H1 (cell line): ENCODE measurements around the gene ENOX2. TPM values are rescaled to one million over a fixed set of nuclear protein-coding genes. Genes with fewer than 3 reads are reported as not detected.

Experiments
- CTCF ChIA-PET: fragments of 300-600 bp; sonication (Branson Sonifier 250); formaldehyde crosslinking; loops from one replicate; lab custom pipeline; 2021; ENCODE audit not compliant: partially characterized antibody; lab: Charles Lee
- POLR2A ChIA-PET: fragments of 300-600 bp; sonication (Branson Sonifier 250); formaldehyde crosslinking; loops from one replicate; lab custom pipeline; 2021; ENCODE audit warnings: inconsistent platforms; ENCODE audit not compliant: partially characterized antibody; lab: Charles Lee
- DNase-seq, 2 experiments: peaks; one replicate each; pipeline versions ENCODE4 v3.0.0 to v3.0.0-alpha.2; 2010 to 2022; ENCODE audit warnings: low spot score in 2 of 2, low read depth in 1 of 2, mixed read lengths in 1 of 2
- FAIRE-seq: peaks from 2 replicates; lab custom pipeline; 2011; peaks lifted over from hg19 to GRCh38; lab: Jason Lieb, UNC
- H2AFZ ChIP-seq: 2 replicates; pipeline ENCODE4 v1.8.1; 2012; ENCODE audit warnings: low read length, inconsistent platforms
- H2AK5ac ChIP-seq: 2 replicates; pipeline ENCODE4 v1.6.1; 2013; ENCODE audit warnings: low read depth, low read length
- H2BK120ac ChIP-seq: replicated peaks from 2 replicates; pipeline ENCODE3; 2013; ENCODE audit warnings: low read depth, low read length, inconsistent platforms
- H2BK12ac ChIP-seq: 2 replicates; pipeline ENCODE4 v1.6.1; 2013; ENCODE audit warnings: low read depth, low read length
- H2BK15ac ChIP-seq: 2 replicates; pipeline ENCODE4 v1.6.1; 2013; ENCODE audit warnings: low read length
- H2BK20ac ChIP-seq: 2 replicates; pipeline ENCODE4 v1.6.1; 2013; ENCODE audit warnings: low read length
- H2BK5ac ChIP-seq: 2 replicates; pipeline ENCODE4 v1.6.1; 2013; ENCODE audit warnings: low read depth, low read length
- H3K14ac ChIP-seq: 2 replicates; pipeline ENCODE4 v1.6.1; 2013; ENCODE audit warnings: inconsistent platforms; ENCODE audit not compliant: insufficient read length
- H3K18ac ChIP-seq: 2 replicates; pipeline ENCODE4 v1.6.1; 2013; ENCODE audit warnings: low read length; ENCODE audit errors: extremely low read depth
- H3K23ac ChIP-seq: 2 replicates; pipeline ENCODE4 v1.6.1; 2013; ENCODE audit warnings: inconsistent platforms; ENCODE audit not compliant: insufficient read length
- H3K23me2 ChIP-seq: 2 replicates; pipeline ENCODE4 v1.6.1; 2013; ENCODE audit warnings: low read depth, low read length
- H3K27ac ChIP-seq: 2 replicates; pipeline ENCODE4 v1.6.1; 2011; ENCODE audit warnings: low read depth, low read length, inconsistent platforms
- H3K27me3 ChIP-seq, 4 experiments: replicated peaks in 1 of 4; 1 replicate in 1 of 4; 2 replicates in 3 of 4; pipeline versions ENCODE4 v1.6.1 to v1.8.1; 2011 to 2013; ENCODE audit warnings: low read length in 3 of 4, mild to moderate bottlenecking in 3 of 4, inconsistent platforms in 2 of 4, mixed read lengths in 2 of 4, moderate library complexity in 1 of 4; ENCODE audit not compliant: control insufficient read depth in 3 of 4, insufficient read depth in 3 of 4; ENCODE audit errors: extremely low read depth in 1 of 4
- H3K36me3 ChIP-seq, 4 experiments: 2 replicates each; pipeline versions ENCODE4 v1.6.1 to v1.8.1; 2011 to 2013; ENCODE audit warnings: mild to moderate bottlenecking in 4 of 4, low read length in 3 of 4, moderate library complexity in 2 of 4, control low read depth in 1 of 4, inconsistent platforms in 1 of 4; ENCODE audit not compliant: insufficient read depth in 4 of 4, control insufficient read depth in 2 of 4
- H3K4ac ChIP-seq: replicated peaks from 2 replicates; pipeline ENCODE3; 2013; ENCODE audit warnings: low read length, low read depth, mixed read lengths, inconsistent platforms; ENCODE audit not compliant: insufficient read length
- H3K4me1 ChIP-seq, 4 experiments: replicated peaks in 1 of 4; 1 replicate in 1 of 4; 2 replicates in 3 of 4; pipeline versions ENCODE4 v1.6.1 to v1.8.1; 2011 to 2013; ENCODE audit warnings: low read length in 3 of 4, inconsistent platforms in 2 of 4, mixed read lengths in 1 of 4; ENCODE audit not compliant: insufficient read depth in 4 of 4, control insufficient read depth in 3 of 4
- H3K4me2 ChIP-seq, 2 experiments: 2 replicates each; pipeline versions ENCODE4 v1.6.1 to v1.8.1; 2011 to 2013; ENCODE audit warnings: low read depth in 2 of 2, low read length in 2 of 2, control low read depth in 1 of 2, inconsistent platforms in 1 of 2, mild to moderate bottlenecking in 1 of 2; ENCODE audit not compliant: insufficient read depth in 1 of 2
- H3K4me3 ChIP-seq, 4 experiments: fragments of 200-600, 300-600 bp in 1 of 4; sonication (generic), shearing (Covaris generic), sonication (Bioruptor Twin) in 1 of 4; 2 replicates each; pipeline versions ENCODE4 v1.5.1 to v1.8.1; 2011 to 2016; ENCODE audit warnings: low read length in 4 of 4, low read depth in 3 of 4, control low read depth in 2 of 4, inconsistent platforms in 2 of 4, mild to moderate bottlenecking in 2 of 4, mixed read lengths in 1 of 4, moderate library complexity in 1 of 4; ENCODE audit not compliant: insufficient read depth in 2 of 4; ENCODE audit errors: extremely low read depth in 1 of 4
- H3K56ac ChIP-seq: replicated peaks from 2 replicates; pipeline ENCODE3; 2013; ENCODE audit warnings: low read depth, mild to moderate bottlenecking, mixed read lengths, low read length, inconsistent platforms; ENCODE audit not compliant: insufficient read length
- H3K79me1 ChIP-seq: 2 replicates; pipeline ENCODE4 v1.6.1; 2013; ENCODE audit warnings: low read depth, low read length, control low read depth
- H3K79me2 ChIP-seq, 2 experiments: 2 replicates each; pipeline versions ENCODE4 v1.6.1 to v1.8.1; 2012 to 2013; ENCODE audit warnings: low read length in 2 of 2, mild to moderate bottlenecking in 2 of 2, inconsistent platforms in 1 of 2; ENCODE audit not compliant: insufficient read depth in 2 of 2, control insufficient read depth in 1 of 2
- H3K9ac ChIP-seq, 4 experiments: replicated peaks in 1 of 4; 1 replicate in 1 of 4; 2 replicates in 3 of 4; pipeline versions ENCODE4 v1.6.1 to v1.8.1; 2011 to 2013; ENCODE audit warnings: low read depth in 3 of 4, low read length in 3 of 4, control low read depth in 2 of 4, mild to moderate bottlenecking in 2 of 4, moderate library complexity in 2 of 4, inconsistent platforms in 1 of 4; ENCODE audit errors: extremely low read depth in 1 of 4
- H3K9me3 ChIP-seq, 2 experiments: 2 replicates each; pipeline versions ENCODE4 v1.6.1 to v1.8.1; 2012 to 2013; ENCODE audit warnings: mild to moderate bottlenecking in 2 of 2, moderate library complexity in 2 of 2, control low read depth in 1 of 2, inconsistent platforms in 1 of 2, low read depth in 1 of 2, low read length in 1 of 2, mixed read lengths in 1 of 2; ENCODE audit not compliant: insufficient read depth in 2 of 2
- H4K20me1 ChIP-seq, 2 experiments: replicated peaks in 1 of 2; 2 replicates each; pipeline versions ENCODE3 to v1.8.1; 2011 to 2013; ENCODE audit warnings: inconsistent platforms in 2 of 2, low read length in 2 of 2, mild to moderate bottlenecking in 1 of 2; ENCODE audit not compliant: insufficient read depth in 2 of 2, control insufficient read depth in 1 of 2
- H4K5ac ChIP-seq: 2 replicates; pipeline ENCODE4 v1.6.1; 2013; ENCODE audit warnings: low read length, low read depth, mixed read lengths, inconsistent platforms; ENCODE audit not compliant: insufficient read length
- H4K8ac ChIP-seq: 2 replicates; pipeline ENCODE4 v1.8.0; 2013; ENCODE audit warnings: mild to moderate bottlenecking, moderate library complexity, low read length, inconsistent platforms; ENCODE audit not compliant: insufficient read depth; ENCODE audit errors: extremely low read depth
- H4K91ac ChIP-seq: replicated peaks from 2 replicates; pipeline ENCODE3; 2013; ENCODE audit warnings: low read length, mixed read lengths, inconsistent platforms; ENCODE audit not compliant: insufficient read length
- BCL11A ChIP-seq, 2 experiments: IDR thresholded peaks; one replicate each; pipeline ENCODE4 v1.6.1; 2011; ENCODE audit warnings: low read depth in 2 of 2, low read length in 2 of 2, mild to moderate bottlenecking in 2 of 2
- EZH2 ChIP-seq: fragments of 200-600 bp; sonication (generic); IDR thresholded peaks from 2 replicates; pipeline ENCODE4 v1.7.1; 2012; ENCODE audit warnings: low read depth, mild to moderate bottlenecking, moderate library complexity, low read length, inconsistent platforms; ENCODE audit not compliant: severe bottlenecking
- WGBS, 2 experiments: shearing (Covaris generic) in 1 of 2; methylation state at CpG; one replicate each; pipeline versions ENCODE4 v1.1.6 to v1.1.7; 2013 to 2015; ENCODE audit warnings: low lambda C conversion rate in 2 of 2, mixed read lengths in 2 of 2, inconsistent platforms in 1 of 2, low coverage in 1 of 2, missing lambda C conversion rate in 1 of 2; ENCODE audit not compliant: insufficient replicate concordance in 2 of 2, insufficient coverage in 1 of 2, insufficient read length in 1 of 2; ENCODE audit errors: extremely low coverage in 1 of 2, missing lambda C conversion rate in 1 of 2; 5-methylcytosine and 5-hydroxymethylcytosine counted together
- polyA plus RNA-seq, 7 experiments: library from polyadenylated mRNA; depleted of rRNA in 3 of 7; stranded (reverse) in 5 of 7; unstranded in 2 of 7; fragments of >200 nt in 5 of 7; fragments of 200-250 nt in 2 of 7; gene quantifications; 1 replicate in 5 of 7; 2 replicates in 1 of 7; 4 replicates in 1 of 7; pipeline versions ENCODE4 v1.2.1 to v1.2.3, GENCODE V29; 2011 to 2013; ENCODE audit warnings: missing spikeins in 2 of 7, mixed read lengths in 2 of 7
- total RNA-seq: library from RNA; stranded (reverse); fragmentation: NEBNext Ultra II Directional; extraction: Animal tissue kit (Norgen Biotek cat#: 25700); gene quantifications from 2 replicates; pipeline ENCODE4 v1.2.1, GENCODE V29; 2021

ENOX2 gene
- total and polyA plus RNA-seq, 2 of the 8 experiments (the other 6 are each of a cell fraction or from before 2014, with no cell fraction given): 4.5 to 12.3 TPM

DNA sequence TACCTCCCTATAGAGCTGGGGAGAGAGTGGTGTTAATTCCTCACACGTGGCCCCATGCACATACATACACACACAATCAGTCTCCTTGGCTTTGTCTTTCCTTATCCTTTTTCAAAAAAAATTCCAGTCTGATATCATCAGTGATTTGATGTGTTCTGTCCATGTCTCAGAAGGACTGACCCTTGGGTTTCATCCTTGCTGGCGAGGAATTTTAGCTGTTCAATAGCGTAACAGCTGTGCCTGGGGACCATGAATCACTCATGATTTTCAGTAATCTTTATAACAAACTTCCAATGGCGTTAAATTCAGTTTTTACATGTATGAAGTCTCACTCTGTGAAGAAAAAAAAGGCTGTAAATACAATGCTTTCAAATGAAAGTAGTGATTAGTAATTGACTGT lies 296.6 kb downstream of the ENOX2 start:
- Histone ChIP-seq H3K23ac (no peak overlapping the region), H3K79me2 (no peaks in the 10 kb centered on the region), H3K9ac (no peak overlapping the region), H2BK12ac (no peak overlapping the region), H3K9me3 (no peaks in the 10 kb centered on the region), H3K36me3 (no peaks in the 10 kb centered on the region), H3K27me3 (no peaks in the 10 kb centered on the region), H2BK120ac (no peak overlapping the region), H4K5ac (no peak overlapping the region), H3K23me2 (no peaks in the 10 kb centered on the region), H2BK20ac (no peak overlapping the region), H3K18ac (no peak overlapping the region), H4K8ac (no peak overlapping the region), H3K4me1 (no peaks in the 10 kb centered on the region), H2BK5ac (no peak overlapping the region), H3K27ac (no peak overlapping the region), H2AFZ (no peak overlapping the region), H2AK5ac (no peak overlapping the region), H4K20me1 (no peaks in the 10 kb centered on the region), H3K4ac (no peak overlapping the region), H3K4me3 (no peak overlapping the region), H4K91ac (no peak overlapping the region), H2BK15ac (no peak overlapping the region), H3K4me2 (no peak overlapping the region), H3K56ac (no peak overlapping the region), H3K14ac (no peak overlapping the region), H3K79me1 (no peaks in the 10 kb centered on the region)
- 77% methylated on average over 3 of the region's 4 CpGs; no CpG with 5 or more reads in 1 of the 2 experiments for whole genome bisulfite sequencing, 2 experiments
- FAIRE-seq (no peak), DNase-seq (no peak)
- ChIA-PET POLR2A (no interaction called here), CTCF (interaction anchor here (1.0 kb wide), 1 partner anchor 67 kb away, joined by 4 read pairs; no protein-coding TSS in a partner anchor)
- no peak for TF ChIP-seq BCL11A (IDR thresholded peaks at IDR 0.05; ENCODE audit: low read depth in 2 of 2, low read length in 2 of 2)
- TF ChIP-seq EZH2: no peak
